HCT116 (cell line): ENCODE results near the gene SEC61A1.

Experiments
- EZH2 ChIP-seq: fragments of 200-600 bp; sonication (generic); IDR thresholded peaks from 2 replicates; pipeline ENCODE4 v1.6.1; 2017; ENCODE audit warnings: antibody characterized with exemption, mixed run types
- POLR2A ChIP-seq: IDR thresholded peaks from 2 replicates; pipeline ENCODE4 v1.7.0; 2011; ENCODE audit warnings: borderline replicate concordance; ENCODE audit not compliant: insufficient read depth, insufficient read length; ENCODE audit errors: extremely low read depth
- TCF7L2 ChIP-seq: IDR thresholded peaks from 2 replicates; pipeline ENCODE4 v1.7.0; 2011; ENCODE audit warnings: borderline replicate concordance, inconsistent platforms; ENCODE audit not compliant: insufficient read depth, insufficient read length; ENCODE audit errors: extremely low read depth
- TF ChIP-seq, protein P1 (sequence below), 3 experiments: fragments of 200-600 bp in 1 of 3; sonication (generic) in 1 of 3; IDR thresholded peaks in 2 of 3; conservative IDR thresholded peaks in 1 of 3; 2 replicates each; pipeline ENCODE4 v1.5.1; 2012 to 2017; ENCODE audit warnings: low read depth in 2 of 3, low read length in 2 of 3, antibody characterized with exemption in 1 of 3, borderline replicate concordance in 1 of 3, control low read depth in 1 of 3, mild to moderate bottlenecking in 1 of 3, mixed read lengths in 1 of 3, mixed run types in 1 of 3, moderate library complexity in 1 of 3; ENCODE audit not compliant: insufficient read depth in 1 of 3

GRCh38 chr3:128007033-128007424 lies 45.2 kb upstream of the SEC61A1 start:
- TF ChIP-seq TCF7L2 (no peak), EZH2 (no peak), POLR2A (no peak)
- TF ChIP-seq, protein P1, sequence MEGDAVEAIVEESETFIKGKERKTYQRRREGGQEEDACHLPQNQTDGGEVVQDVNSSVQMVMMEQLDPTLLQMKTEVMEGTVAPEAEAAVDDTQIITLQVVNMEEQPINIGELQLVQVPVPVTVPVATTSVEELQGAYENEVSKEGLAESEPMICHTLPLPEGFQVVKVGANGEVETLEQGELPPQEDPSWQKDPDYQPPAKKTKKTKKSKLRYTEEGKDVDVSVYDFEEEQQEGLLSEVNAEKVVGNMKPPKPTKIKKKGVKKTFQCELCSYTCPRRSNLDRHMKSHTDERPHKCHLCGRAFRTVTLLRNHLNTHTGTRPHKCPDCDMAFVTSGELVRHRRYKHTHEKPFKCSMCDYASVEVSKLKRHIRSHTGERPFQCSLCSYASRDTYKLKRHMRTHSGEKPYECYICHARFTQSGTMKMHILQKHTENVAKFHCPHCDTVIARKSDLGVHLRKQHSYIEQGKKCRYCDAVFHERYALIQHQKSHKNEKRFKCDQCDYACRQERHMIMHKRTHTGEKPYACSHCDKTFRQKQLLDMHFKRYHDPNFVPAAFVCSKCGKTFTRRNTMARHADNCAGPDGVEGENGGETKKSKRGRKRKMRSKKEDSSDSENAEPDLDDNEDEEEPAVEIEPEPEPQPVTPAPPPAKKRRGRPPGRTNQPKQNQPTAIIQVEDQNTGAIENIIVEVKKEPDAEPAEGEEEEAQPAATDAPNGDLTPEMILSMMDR (IDR thresholded peaks at IDR 0.05 in 2 of 3, conservative IDR thresholded peaks at IDR 0.05 in 1 of 3; ENCODE audit: borderline replicate concordance in 1 of 3, insufficient read depth in 1 of 3, low read depth in 2 of 3, low read length in 2 of 3), result no peak
